Endothelial cell of umbilical vein (primary cell): Measurements from ENCODE around the gene VHLL. TPM values are rescaled to one million over a fixed set of nuclear protein-coding genes. Genes with fewer than 3 reads are reported as not detected.
A peak's percentile ranks its signal among the peaks of the same experiment; 100 is the strongest.

Experiments
- BruUV-seq: library from RNA; stranded (reverse); fragments of 400-500 nt; replicated peaks from 2 replicates; lab custom pipeline; 2021; lab: Mats Ljungman, UMichigan
- CTCF ChIA-PET: fragments of 300-600, 350-600 bp; sonication (Branson Sonifier 250); formaldehyde crosslinking; loops from one replicate; lab custom pipeline; 2021; ENCODE audit warnings: antibody characterized with exemption, inconsistent platforms; lab: Charles Lee
- POLR2A ChIA-PET: fragments of 300-600, 350-600 bp; sonication (Branson Sonifier 250); formaldehyde crosslinking; loops from one replicate; lab custom pipeline; 2021; ENCODE audit warnings: antibody characterized with exemption, inconsistent platforms; lab: Charles Lee
- DNase-seq: peaks from one replicate; pipeline ENCODE4 v3.0.0-alpha.2; 2011; ENCODE audit warnings: low read depth, low spot score
- FAIRE-seq: peaks from 2 replicates; lab custom pipeline; 2011; peaks lifted over from hg19 to GRCh38; lab: Jason Lieb, UNC
- H2AFZ ChIP-seq: 2 replicates; pipeline ENCODE4 v1.6.0; 2012; ENCODE audit warnings: low read depth, low read length, control low read depth, inconsistent platforms
- H3K27ac ChIP-seq: 2 replicates; pipeline ENCODE4 v1.5.1; 2011; ENCODE audit warnings: low read depth, mild to moderate bottlenecking, control low read depth, low read length, moderate library complexity; ENCODE audit not compliant: insufficient read depth
- H3K27me3 ChIP-seq, 2 experiments: 2 replicates each; pipeline versions ENCODE4 v1.6.0 to v1.6.1; 2011; ENCODE audit warnings: low read length in 2 of 2, mixed read lengths in 1 of 2; ENCODE audit not compliant: control insufficient read depth in 2 of 2, insufficient read depth in 2 of 2
- H3K36me3 ChIP-seq, 2 experiments: 2 replicates in 1 of 2; 3 replicates in 1 of 2; pipeline ENCODE4 v1.5.1; 2011; ENCODE audit warnings: low read length in 2 of 2, mild to moderate bottlenecking in 1 of 2, moderate library complexity in 1 of 2; ENCODE audit not compliant: control insufficient read depth in 2 of 2, insufficient read depth in 2 of 2; ENCODE audit errors: extremely low read depth in 1 of 2
- H3K4me1 ChIP-seq: 3 replicates; pipeline ENCODE4 v1.5.1; 2011; ENCODE audit warnings: mild to moderate bottlenecking, low read length; ENCODE audit not compliant: control insufficient read depth, insufficient read depth; ENCODE audit errors: extremely low read depth
- H3K4me2 ChIP-seq: 2 replicates; pipeline ENCODE4 v1.6.1; 2011; ENCODE audit warnings: low read length, control low read depth, mixed read lengths; ENCODE audit not compliant: insufficient read depth
- H3K4me3 ChIP-seq, 3 experiments: fragments of 200-600 bp in 1 of 3; sonication (generic), shearing (Covaris generic) in 1 of 3; replicated peaks in 1 of 3; 2 replicates each; pipeline ENCODE4 v1.5.1; 2011 to 2016; ENCODE audit warnings: control low read depth in 3 of 3, low read length in 3 of 3, mild to moderate bottlenecking in 2 of 3, inconsistent platforms in 1 of 3, low read depth in 1 of 3, moderate library complexity in 1 of 3; ENCODE audit not compliant: insufficient read depth in 1 of 3
- H3K79me2 ChIP-seq: 2 replicates; pipeline ENCODE4 v1.6.0; 2012; ENCODE audit warnings: low read length, inconsistent platforms; ENCODE audit not compliant: control insufficient read depth, insufficient read depth
- H3K9ac ChIP-seq: replicated peaks from 2 replicates; pipeline ENCODE3; 2011; ENCODE audit warnings: low read length, control low read depth; ENCODE audit not compliant: insufficient read depth; ENCODE audit errors: extremely low read depth
- H3K9me1 ChIP-seq: replicated peaks from 3 replicates; pipeline ENCODE4 v1.6.0; 2011; ENCODE audit warnings: mild to moderate bottlenecking, low read length; ENCODE audit not compliant: control insufficient read depth, insufficient read depth; ENCODE audit errors: extremely low read depth
- H3K9me3 ChIP-seq: replicated peaks from 2 replicates; pipeline ENCODE4 v1.5.1; 2012; ENCODE audit warnings: low read length, inconsistent platforms; ENCODE audit not compliant: control insufficient read depth, insufficient read depth
- H4K20me1 ChIP-seq: replicated peaks from 2 replicates; pipeline ENCODE3; 2011; ENCODE audit warnings: mild to moderate bottlenecking, low read length; ENCODE audit not compliant: control insufficient read depth, insufficient read depth; ENCODE audit errors: extremely low read depth
- CTCF ChIP-seq, 2 donors: IDR thresholded peaks; 1 replicate in 1 of 2; 2 replicates in 1 of 2; pipeline ENCODE4 v1.5.1; 2011; ENCODE audit warnings: low read length in 2 of 2, mild to moderate bottlenecking in 2 of 2, moderate library complexity in 2 of 2, control low read depth in 1 of 2, inconsistent platforms in 1 of 2, low read depth in 1 of 2; ENCODE audit not compliant: insufficient read depth in 1 of 2; ENCODE audit errors: extremely low read depth in 1 of 2
- EZH2 ChIP-seq: IDR thresholded peaks from 2 replicates; pipeline ENCODE4 v1.6.1; 2012; ENCODE audit warnings: borderline replicate concordance, low read depth, mild to moderate bottlenecking, moderate library complexity, low read length, inconsistent platforms; ENCODE audit not compliant: severe bottlenecking
- FOS ChIP-seq: IDR thresholded peaks from 2 replicates; pipeline ENCODE4 v1.6.1; 2011; ENCODE audit warnings: mild to moderate bottlenecking, low read length, moderate library complexity, borderline replicate concordance; ENCODE audit not compliant: insufficient read depth
- JUN ChIP-seq: IDR thresholded peaks from 2 replicates; pipeline ENCODE4 v1.6.1; 2011; ENCODE audit warnings: borderline replicate concordance, low read depth; ENCODE audit not compliant: insufficient read length, insufficient read depth
- MAX ChIP-seq: IDR thresholded peaks from 2 replicates; pipeline ENCODE4 v1.6.1; 2011; ENCODE audit not compliant: insufficient read depth, insufficient read length
- MYC ChIP-seq: IDR thresholded peaks from one replicate; pipeline ENCODE4 v1.6.1; 2011; ENCODE audit warnings: mild to moderate bottlenecking, low read depth, low read length
- POLR2A ChIP-seq: IDR thresholded peaks from 2 replicates; pipeline ENCODE4 v1.6.1; 2012; ENCODE audit warnings: low read depth, mild to moderate bottlenecking, control low read depth, low read length
- POLR2AphosphoS5 ChIP-seq: IDR thresholded peaks from 2 replicates; pipeline ENCODE4 v1.6.1; 2012; ENCODE audit warnings: low read depth, mild to moderate bottlenecking, control low read depth, low read length, moderate library complexity; ENCODE audit not compliant: insufficient read depth
- dilution Hi-C: fragments of 300-500 bp; cut with MboI; formaldehyde crosslinking; loops from one replicate; pipeline ENCODE4 v1.15.0; 2019; ENCODE audit warnings: low sequenced_read_pairs; ENCODE audit not compliant: extremely low pct_ligation_motif_present
- intact Hi-C: fragments of 100-400 bp; cut with micrococcal nuclease; formaldehyde crosslinking; loops from one replicate; pipeline ENCODE4 v1.10.0; 2022
- polyA plus RNA-seq, 4 experiments: library from polyadenylated mRNA; depleted of rRNA in 3 of 4; stranded (reverse) in 3 of 4; unstranded in 1 of 4; fragments of >200 nt; gene quantifications; 2 replicates each; pipeline versions ENCODE4 v1.2.1 to v1.2.3, GENCODE V29; 2011 to 2012; ENCODE audit warnings: missing spikeins in 1 of 4
- total RNA-seq: library from RNA; stranded (reverse); gene quantifications from 2 replicates; pipeline ENCODE4 v1.2.3, GENCODE V29; 2021

The VHLL gene
- total and polyA plus RNA-seq, 2 donors (not counting 3 experiments of a cell fraction or from before 2014, with no cell fraction given): 0.73 TPM; not detected in 1

GRCh38 chr1:156320560-156320959 lies 21.5 kb upstream of the VHLL start:
- no peaks in the 10 kb centered on the region for H3K27me3 ChIP-seq
- BruUV-seq: no TSS peak
- DNase-seq (no peak), FAIRE-seq (peak; percentile 50)
- H3K4me1 ChIP-seq: peaks cover 2% of the 10 kb centered on the region
- H3K9me1 ChIP-seq: no peaks in the 10 kb centered on the region
- peaks cover 4% of the 10 kb centered on the region for H3K79me2 ChIP-seq
- H3K9ac ChIP-seq: no peak overlapping the region
- TF ChIP-seq POLR2A (no peak), POLR2AphosphoS5 (no peak), MYC (no peak), CTCF (IDR thresholded peaks at IDR 0.05; ENCODE audit: extremely low read depth in 1 of 2, insufficient read depth in 1 of 2, low read depth in 1 of 2, low read length in 2 of 2) (no peak), JUN (no peak), FOS (peak; percentile 17), EZH2 (no peak), MAX (no peak)
- H3K4me2 ChIP-seq: no peak overlapping the region
- POLR2A ChIA-PET: no interaction called here
- dilution Hi-C loops: no loop called here
- CTCF ChIA-PET: interaction anchor here (1.5 to 1.8 kb wide), 4 partner anchors 16 to 180 kb away, joined by 6 to 17 read pairs (median 10); partner anchors contain the start of genes CCT3, GLMP and TSACC
- no peak overlapping the region for H3K4me3 ChIP-seq
- intact Hi-C loops: no loop called here
- H2AFZ ChIP-seq: no peak overlapping the region
- no peaks in the 10 kb centered on the region for H4K20me1 ChIP-seq
- peaks cover 55% of the 10 kb centered on the region in 2 experiments for H3K36me3 ChIP-seq
- no peak overlapping the region for H3K27ac ChIP-seq
- no peaks in the 10 kb centered on the region for H3K9me3 ChIP-seq
